ENCODE measurements around the gene PLK5. TPM values are rescaled to one million over a fixed set of nuclear protein-coding genes. Genes with fewer than 3 reads are reported as not detected.

PLK5 gene
- total and polyA plus RNA-seq, 2 donors (not counting 1 experiment from before 2014, with no cell fraction given) = not detected

- Histone ChIP-seq H3K79me2 (ENCODE audit: control insufficient read depth, insufficient read depth, low read length) (no peaks in the 10 kb centered on the region), H3K4me1 (ENCODE audit: control insufficient read depth, extremely low read depth, insufficient read depth, low read length) (no peaks in the 10 kb centered on the region), H2AFZ (ENCODE audit: low read length) (no peak overlapping the region), H3K9ac (ENCODE audit: insufficient read depth, low read length) (no peak overlapping the region), H3K4me2 (ENCODE audit: extremely low read depth, insufficient read depth, low read length) (no peak overlapping the region), H4K20me1 (ENCODE audit: control insufficient read depth, extremely low read depth, insufficient read depth, low read length) (no peaks in the 10 kb centered on the region), H3K4me3 (replicated peaks in 1 of 4; ENCODE audit: control extremely low read depth in 1 of 4, insufficient read depth in 1 of 4, low read depth in 3 of 4, low read length in 4 of 4) (no peak overlapping the region), H3K36me3 (ENCODE audit: control insufficient read depth, insufficient read depth, low read length) (peaks cover 5% of the 10 kb centered on the region), H3K27me3 (ENCODE audit: control insufficient read depth, insufficient read depth, low read length) (no peaks in the 10 kb centered on the region), H3K9me3 (ENCODE audit: control insufficient read depth, insufficient read depth, low read depth, low read length) (no peaks in the 10 kb centered on the region), H3K27ac (ENCODE audit: insufficient read depth, low read length) (no peak overlapping the region)
- no peak for DNase-seq (ENCODE audit: low read depth in 2 of 2)
- no peak for TF ChIP-seq CTCF (conservative IDR thresholded peaks at IDR 0.05 in 1 of 2, IDR thresholded peaks at IDR 0.05 in 1 of 2; ENCODE audit: low read depth in 1 of 2, low read length in 2 of 2)
- TF ChIP-seq EZH2 (IDR thresholded peaks at IDR 0.05; ENCODE audit: low read length, missing control alignments) = no peak
Measured at GRCh38 chr19:1553415-1553814, 29.5 kb downstream of the PLK5 start.

- H3K4me3 ChIP-seq (replicated peaks in 1 of 4; ENCODE audit: control extremely low read depth in 1 of 4, insufficient read depth in 1 of 4, low read depth in 3 of 4, low read length in 4 of 4) = no peak overlapping the region
- H2AFZ ChIP-seq (ENCODE audit: low read length) = no peak overlapping the region
- no peaks in the 10 kb centered on the region for H4K20me1 ChIP-seq (ENCODE audit: control insufficient read depth, extremely low read depth, insufficient read depth, low read length)
- H3K4me2 ChIP-seq (ENCODE audit: extremely low read depth, insufficient read depth, low read length) = no peak overlapping the region
- DNase-seq (ENCODE audit: low read depth in 2 of 2) = no peak
- no peak overlapping the region for H3K9ac ChIP-seq (ENCODE audit: insufficient read depth, low read length)
- no peaks in the 10 kb centered on the region for H3K27me3 ChIP-seq (ENCODE audit: control insufficient read depth, insufficient read depth, low read length)
- H3K79me2 ChIP-seq (ENCODE audit: control insufficient read depth, insufficient read depth, low read length) = peaks cover 6% of the 10 kb centered on the region
- H3K36me3 ChIP-seq (ENCODE audit: control insufficient read depth, insufficient read depth, low read length) = peaks cover 5% of the 10 kb centered on the region
- no peak overlapping the region for H3K27ac ChIP-seq (ENCODE audit: insufficient read depth, low read length)
- H3K4me1 ChIP-seq (ENCODE audit: control insufficient read depth, extremely low read depth, insufficient read depth, low read length) = no peaks in the 10 kb centered on the region
- TF ChIP-seq EZH2 (IDR thresholded peaks at IDR 0.05; ENCODE audit: low read length, missing control alignments) (no peak), CTCF (conservative IDR thresholded peaks at IDR 0.05 in 1 of 2, IDR thresholded peaks at IDR 0.05 in 1 of 2; ENCODE audit: low read depth in 1 of 2, low read length in 2 of 2) (no peak)
- H3K9me3 ChIP-seq (ENCODE audit: control insufficient read depth, insufficient read depth, low read depth, low read length) = no peaks in the 10 kb centered on the region
Measured at GRCh38 chr19:1554968-1555367, 31.1 kb downstream of the PLK5 start.

- no peaks in the 10 kb centered on the region for H4K20me1 ChIP-seq (ENCODE audit: control insufficient read depth, extremely low read depth, insufficient read depth, low read length)
Measured at GRCh38 chr19:1555487-1556389, 31.9 kb downstream of the PLK5 start.

More at GRCh38 chr19:1555487-1556389, 31.9 kb downstream of the PLK5 start:
- peaks cover 5% of the 10 kb centered on the region for H3K36me3 ChIP-seq (ENCODE audit: control insufficient read depth, insufficient read depth, low read length)
- no peaks in the 10 kb centered on the region for H3K27me3 ChIP-seq (ENCODE audit: control insufficient read depth, insufficient read depth, low read length)
- H3K27ac ChIP-seq (ENCODE audit: insufficient read depth, low read length) = no peak overlapping the region
- no peak for DNase-seq (ENCODE audit: low read depth in 2 of 2)
- H3K9me3 ChIP-seq (ENCODE audit: control insufficient read depth, insufficient read depth, low read depth, low read length) = no peaks in the 10 kb centered on the region
- TF ChIP-seq CTCF (conservative IDR thresholded peaks at IDR 0.05 in 1 of 2, IDR thresholded peaks at IDR 0.05 in 1 of 2; ENCODE audit: low read depth in 1 of 2, low read length in 2 of 2) (no peak), EZH2 (IDR thresholded peaks at IDR 0.05; ENCODE audit: low read length, missing control alignments) (no peak)
- peaks cover 14% of the 10 kb centered on the region for H3K79me2 ChIP-seq (ENCODE audit: control insufficient read depth, insufficient read depth, low read length)
- H3K4me2 ChIP-seq (ENCODE audit: extremely low read depth, insufficient read depth, low read length) = no peak overlapping the region
- H3K9ac ChIP-seq (ENCODE audit: insufficient read depth, low read length) = no peak overlapping the region
- no peak overlapping the region for H3K4me3 ChIP-seq (replicated peaks in 1 of 4; ENCODE audit: control extremely low read depth in 1 of 4, insufficient read depth in 1 of 4, low read depth in 3 of 4, low read length in 4 of 4)
- no peaks in the 10 kb centered on the region for H3K4me1 ChIP-seq (ENCODE audit: control insufficient read depth, extremely low read depth, insufficient read depth, low read length)
- no peak overlapping the region for H2AFZ ChIP-seq (ENCODE audit: low read length)
